CD4-positive, alpha-beta T cell treated with Interleukin-10 for 1 hour (primary cell): ENCODE results near the gene RHBDF2.
"Not testable (repeated sequence)": the region's sequence is repeated elsewhere in the genome, so short reads cannot be mapped to it uniquely, and the experiment has no call there.

Experiments used
- DNase-seq: peaks from one replicate; pipeline ENCODE4 v3.0.0-alpha.2; 2020

RHBDF2 gene

GRCh38 chr17:76523084-76524037, 22.1 kb upstream of the RHBDF2 start:
- DNase-seq: peak; percentile 83

- not testable (repeated sequence) for DNase-seq
Observed at GRCh38 chr17:76521683-76522082, 20.5 kb upstream of the RHBDF2 start.

- DNase-seq: no peak
Observed at GRCh38 chr17:76521262-76521661, 20.0 kb upstream of the RHBDF2 start.

GRCh38 chr17:76519048-76519966, 18.1 kb upstream of the RHBDF2 start:
- no peak for DNase-seq

- DNase-seq: no peak
Observed at GRCh38 chr17:76517638-76518038, 16.4 kb upstream of the RHBDF2 start.

- DNase-seq: peak; percentile 91
Observed at GRCh38 chr17:76515274-76515949, 14.2 kb upstream of the RHBDF2 start.

GRCh38 chr17:76514355-76514754, 13.1 kb upstream of the RHBDF2 start:
- DNase-seq: not testable (repeated sequence)

GRCh38 chr17:76513306-76513692, 12.1 kb upstream of the RHBDF2 start:
- no peak for DNase-seq

- no peak for DNase-seq
Observed at GRCh38 chr17:76512366-76513305, 11.4 kb upstream of the RHBDF2 start.

GRCh38 chr17:76511668-76512365, 10.6 kb upstream of the RHBDF2 start:
- peak; percentile 25 for DNase-seq

- DNase-seq: no peak
Observed at GRCh38 chr17:76510831-76511244, 9.6 kb upstream of the RHBDF2 start.

GRCh38 chr17:76508472-76509063, 7.3 kb upstream of the RHBDF2 start:
- not testable (repeated sequence) for DNase-seq

- peak; percentile 93 for DNase-seq
Observed at GRCh38 chr17:76506408-76507345, 5.5 kb upstream of the RHBDF2 start.

- DNase-seq: no peak
Observed at GRCh38 chr17:76504117-76504516, 2.9 kb upstream of the RHBDF2 start.

GRCh38 chr17:76502341-76503211, 1.4 kb upstream of the RHBDF2 start:
- DNase-seq: no peak

- no peak for DNase-seq
Observed at GRCh38 chr17:76501827-76502307, 644 bp upstream of the RHBDF2 start.

- DNase-seq: no peak
Observed at GRCh38 chr17:76500747-76501017, 541 bp downstream of the RHBDF2 start.

GRCh38 chr17:76500074-76500746, 1.0 kb downstream of the RHBDF2 start:
- no peak for DNase-seq
